Retinal pigment epithelial cell (primary cell): ENCODE results near the gene KRT4.

Experiments
- DNase-seq: peaks from one replicate; pipeline ENCODE4 v3.0.0-alpha.2; 2010; ENCODE audit warnings: low read depth
- H3K4me3 ChIP-seq: 2 replicates; pipeline ENCODE4 v1.5.1; 2011; ENCODE audit warnings: mild to moderate bottlenecking, low read length, control low read depth, moderate library complexity
- TF ChIP-seq, protein P1 (sequence below): conservative IDR thresholded peaks from 2 replicates; pipeline ENCODE4 v1.5.1; 2011; ENCODE audit warnings: low read depth, low read length, control low read depth, inconsistent platforms

Gene KRT4

DNA sequence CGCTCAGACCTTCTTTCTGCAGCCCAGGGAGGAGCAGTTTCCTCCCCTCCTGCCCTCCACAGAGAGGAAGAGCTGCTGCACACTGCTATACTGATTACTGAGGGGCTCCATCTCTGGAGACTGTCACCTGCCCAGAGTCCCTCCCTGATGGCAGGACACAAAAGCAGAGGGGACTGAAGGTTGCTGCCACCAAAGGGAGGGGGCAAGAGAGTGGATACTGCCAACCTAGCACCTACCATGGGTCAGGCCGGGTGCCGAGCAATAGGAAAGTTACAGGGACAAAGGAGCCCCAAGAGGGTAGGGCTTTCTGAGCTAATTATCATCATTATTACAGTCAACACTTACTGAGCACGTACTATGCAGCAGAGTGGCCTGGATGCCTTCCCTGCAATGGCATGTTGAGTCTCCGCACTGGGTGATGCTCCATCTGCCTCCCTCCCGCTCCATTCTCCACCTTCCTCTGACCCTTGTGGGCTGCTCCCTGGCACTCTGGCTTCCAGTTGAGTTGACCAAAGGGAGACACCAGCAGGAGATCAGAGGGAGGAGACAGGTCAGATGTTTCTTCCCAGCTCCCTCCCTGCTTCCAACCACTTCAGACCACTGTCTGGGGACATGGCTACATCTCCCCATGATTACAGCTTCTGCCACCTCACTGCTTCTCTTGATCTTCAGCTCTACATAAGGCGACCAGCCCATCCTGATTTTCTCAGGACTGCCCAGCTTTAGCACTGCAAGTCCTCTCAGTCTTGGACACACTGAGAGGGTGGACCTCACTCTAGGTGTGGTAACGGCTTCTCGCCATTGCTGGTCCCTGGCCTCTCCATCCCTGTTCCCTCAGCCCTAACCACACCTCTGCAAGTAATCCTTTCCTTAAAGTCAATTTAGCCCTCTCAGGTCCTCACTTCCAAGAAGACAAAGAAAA lies 22.8 kb upstream of the KRT4 start:
- H3K4me3 ChIP-seq = no peak overlapping the region
- DNase-seq = no peak
- TF ChIP-seq, protein P1, sequence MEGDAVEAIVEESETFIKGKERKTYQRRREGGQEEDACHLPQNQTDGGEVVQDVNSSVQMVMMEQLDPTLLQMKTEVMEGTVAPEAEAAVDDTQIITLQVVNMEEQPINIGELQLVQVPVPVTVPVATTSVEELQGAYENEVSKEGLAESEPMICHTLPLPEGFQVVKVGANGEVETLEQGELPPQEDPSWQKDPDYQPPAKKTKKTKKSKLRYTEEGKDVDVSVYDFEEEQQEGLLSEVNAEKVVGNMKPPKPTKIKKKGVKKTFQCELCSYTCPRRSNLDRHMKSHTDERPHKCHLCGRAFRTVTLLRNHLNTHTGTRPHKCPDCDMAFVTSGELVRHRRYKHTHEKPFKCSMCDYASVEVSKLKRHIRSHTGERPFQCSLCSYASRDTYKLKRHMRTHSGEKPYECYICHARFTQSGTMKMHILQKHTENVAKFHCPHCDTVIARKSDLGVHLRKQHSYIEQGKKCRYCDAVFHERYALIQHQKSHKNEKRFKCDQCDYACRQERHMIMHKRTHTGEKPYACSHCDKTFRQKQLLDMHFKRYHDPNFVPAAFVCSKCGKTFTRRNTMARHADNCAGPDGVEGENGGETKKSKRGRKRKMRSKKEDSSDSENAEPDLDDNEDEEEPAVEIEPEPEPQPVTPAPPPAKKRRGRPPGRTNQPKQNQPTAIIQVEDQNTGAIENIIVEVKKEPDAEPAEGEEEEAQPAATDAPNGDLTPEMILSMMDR = no peak

- no peak overlapping the region for H3K4me3 ChIP-seq
- TF ChIP-seq, protein P1 = no peak
- DNase-seq = no peak
Measured at GRCh38 chr12:52836042-52836466, 22.1 kb upstream of the KRT4 start.

GRCh38 chr12:52835271-52836041 lies 21.5 kb upstream of the KRT4 start:
- no peak for DNase-seq
- no peak overlapping the region for H3K4me3 ChIP-seq
- TF ChIP-seq, protein P1 = no peak

DNA sequence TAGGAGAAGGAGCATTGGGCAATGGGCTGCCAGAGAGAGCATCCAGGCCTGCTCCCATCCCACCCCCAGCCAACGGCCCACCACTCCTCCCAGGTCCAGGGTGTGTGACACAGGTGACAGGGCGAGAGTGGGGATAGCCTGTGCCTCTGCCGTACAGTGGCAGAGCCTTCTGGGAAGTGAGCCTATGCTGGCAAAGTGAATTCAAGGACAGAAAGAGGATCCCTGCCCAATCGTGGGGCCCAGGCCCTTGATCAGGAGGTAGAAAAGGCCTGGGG lies 20.7 kb upstream of the KRT4 start:
- TF ChIP-seq, protein P1 = no peak
- no peak for DNase-seq
- H3K4me3 ChIP-seq = no peak overlapping the region

DNA sequence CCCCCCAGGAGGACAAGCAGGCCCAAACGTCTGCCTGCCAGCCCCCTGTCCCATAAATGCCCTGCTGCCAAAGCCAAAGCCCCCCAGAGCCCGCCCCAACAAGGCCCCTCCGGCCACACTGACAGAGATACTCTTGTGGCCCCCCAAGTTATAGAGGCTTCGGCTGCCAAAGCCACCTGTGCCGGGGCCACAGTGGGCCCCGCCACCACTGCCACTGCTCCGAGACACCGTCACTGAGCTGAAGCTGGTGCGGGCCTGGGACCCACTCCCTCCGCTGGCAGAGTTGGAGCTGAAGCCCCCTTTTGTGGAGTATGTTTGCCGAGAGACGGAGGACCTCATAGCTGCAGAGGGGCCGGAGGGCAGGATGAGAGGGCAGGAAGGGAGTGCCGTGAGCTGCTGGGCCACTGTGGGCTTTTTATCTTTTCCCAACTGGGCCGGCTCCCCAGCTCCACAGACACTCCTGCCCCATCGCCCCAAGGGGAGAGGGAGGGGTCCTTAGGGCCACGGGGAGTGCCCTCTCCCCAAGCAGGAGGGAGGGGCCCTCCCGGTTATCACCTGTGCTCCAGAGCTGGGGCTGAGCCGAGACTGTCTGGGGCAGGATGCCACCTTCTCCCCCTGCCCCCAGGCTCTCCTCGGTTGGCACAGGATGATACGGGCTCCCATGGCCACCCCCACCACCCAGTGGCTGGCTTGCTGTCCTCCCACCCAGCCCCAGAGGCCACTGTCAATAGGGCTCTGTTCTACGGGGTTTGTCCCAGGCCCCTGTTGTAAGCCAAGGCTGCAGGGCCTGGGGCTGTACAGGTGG lies 20.2 kb upstream of the KRT4 start, which contains the start of gene KRT79:
TSS of gene KRT79 (minus strand) at position 390 of the 805 bp plus-strand sequence. CDS start at position 339, 51 bp downstream.
- no peak for DNase-seq
- TF ChIP-seq, protein P1 = no peak
- H3K4me3 ChIP-seq = no peak within 1 kb of the TSS

GRCh38 chr12:52832985-52833905 lies 19.3 kb upstream of the KRT4 start:
- TF ChIP-seq, protein P1 = no peak
- H3K4me3 ChIP-seq = no peak overlapping the region
- no peak for DNase-seq
